Ascending aorta (tissue), 2 donors: ENCODE measurements around the gene FOXA1. TPM values are rescaled to one million over a fixed set of nuclear protein-coding genes. Genes with fewer than 3 reads are reported as not detected.
A peak's percentile ranks its signal among the peaks of the same experiment; 100 is the strongest.

ENCODE experiments used
- DNase-seq, 2 donors: peaks; one replicate each; pipeline ENCODE4 v3.0.0-alpha.2; 2019; ENCODE audit warnings: low spot score in 2 of 2
- H3K27ac ChIP-seq, 2 donors: fragments of 200-600 bp; sonication (generic); one replicate each; pipeline ENCODE4 v1.5.1; 2016 to 2017; ENCODE audit warnings: mild to moderate bottlenecking in 1 of 2
- H3K27me3 ChIP-seq: fragments of 200-600 bp; sonication (generic); one replicate; pipeline ENCODE4 v1.5.1; 2017
- H3K36me3 ChIP-seq, 2 donors: fragments of 200-600 bp; sonication (generic); one replicate each; pipeline ENCODE4 v1.5.1; 2016
- H3K4me1 ChIP-seq, 2 donors: fragments of 200-600 bp; sonication (generic); one replicate each; pipeline ENCODE4 v1.5.1; 2016 to 2017; ENCODE audit warnings: mild to moderate bottlenecking in 1 of 2
- H3K4me3 ChIP-seq, 2 donors: fragments of 200-600 bp; sonication (generic); one replicate each; pipeline ENCODE4 v1.5.1; 2016 to 2017; ENCODE audit warnings: mild to moderate bottlenecking in 1 of 2
- H3K9me3 ChIP-seq, 2 donors: fragments of 200-600 bp; sonication (generic); one replicate each; pipeline ENCODE4 v1.5.1; 2016
- intact Hi-C: fragments of 100-400 bp; cut with DNase I; formaldehyde crosslinking; loops from one replicate; pipeline ENCODE4 v1.15.1; 2023
- total RNA-seq: library from RNA; depleted of rRNA; stranded (reverse); fragments of >200 nt; gene quantifications from one replicate; pipeline ENCODE4 v1.1.0, GENCODE V29; 2016
- TF ChIP-seq, protein P1 (sequence below), 3 experiments: fragments of 200-600 bp in 2 of 3; fragments of 450-650 bp in 1 of 3; sonication (generic) in 2 of 3; IDR thresholded peaks; one replicate each; pipeline ENCODE4 v1.5.1; 2016 to 2019; ENCODE audit warnings: antibody characterized with exemption in 3 of 3, mild to moderate bottlenecking in 1 of 3, moderate library complexity in 1 of 3

Gene FOXA1
- total RNA-seq, 1 donor from 2014 or later, result not detected

DNA sequence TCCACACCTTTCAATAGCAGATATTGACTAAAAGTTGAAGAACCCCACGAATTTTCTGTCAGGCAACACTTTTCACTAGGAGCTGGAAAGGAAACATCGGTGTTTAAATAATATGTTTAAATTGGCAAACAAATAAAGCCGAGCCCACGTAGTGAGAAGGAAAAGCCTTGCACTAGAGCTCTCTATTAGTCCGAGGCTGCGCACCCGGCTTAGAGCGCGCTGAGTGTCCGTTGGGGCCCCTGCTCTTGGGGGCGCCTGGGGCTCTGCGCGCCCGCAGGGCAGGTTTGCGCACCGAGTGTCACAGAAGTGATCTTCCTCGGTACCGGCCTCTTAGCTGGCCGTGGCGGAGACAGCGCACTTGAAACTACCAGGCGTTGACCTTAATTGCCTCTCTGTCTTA is 6.8 kb upstream of the FOXA1 start:
- Histone ChIP-seq H3K27me3 (peaks cover 35% of the 10 kb centered on the region), H3K9me3 (no peaks in the 10 kb centered on the region), H3K36me3 (no peaks in the 10 kb centered on the region), H3K4me1 (peaks cover 0 to 7% of the 10 kb centered on the region in 2 donors), H3K27ac (no peak overlapping the region), H3K4me3 (no peak overlapping the region)
- intact Hi-C loops, result no loop called here
- TF ChIP-seq, protein P1, sequence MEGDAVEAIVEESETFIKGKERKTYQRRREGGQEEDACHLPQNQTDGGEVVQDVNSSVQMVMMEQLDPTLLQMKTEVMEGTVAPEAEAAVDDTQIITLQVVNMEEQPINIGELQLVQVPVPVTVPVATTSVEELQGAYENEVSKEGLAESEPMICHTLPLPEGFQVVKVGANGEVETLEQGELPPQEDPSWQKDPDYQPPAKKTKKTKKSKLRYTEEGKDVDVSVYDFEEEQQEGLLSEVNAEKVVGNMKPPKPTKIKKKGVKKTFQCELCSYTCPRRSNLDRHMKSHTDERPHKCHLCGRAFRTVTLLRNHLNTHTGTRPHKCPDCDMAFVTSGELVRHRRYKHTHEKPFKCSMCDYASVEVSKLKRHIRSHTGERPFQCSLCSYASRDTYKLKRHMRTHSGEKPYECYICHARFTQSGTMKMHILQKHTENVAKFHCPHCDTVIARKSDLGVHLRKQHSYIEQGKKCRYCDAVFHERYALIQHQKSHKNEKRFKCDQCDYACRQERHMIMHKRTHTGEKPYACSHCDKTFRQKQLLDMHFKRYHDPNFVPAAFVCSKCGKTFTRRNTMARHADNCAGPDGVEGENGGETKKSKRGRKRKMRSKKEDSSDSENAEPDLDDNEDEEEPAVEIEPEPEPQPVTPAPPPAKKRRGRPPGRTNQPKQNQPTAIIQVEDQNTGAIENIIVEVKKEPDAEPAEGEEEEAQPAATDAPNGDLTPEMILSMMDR (IDR thresholded peaks at IDR 0.05), result no peak
- DNase-seq, result no peak

DNA sequence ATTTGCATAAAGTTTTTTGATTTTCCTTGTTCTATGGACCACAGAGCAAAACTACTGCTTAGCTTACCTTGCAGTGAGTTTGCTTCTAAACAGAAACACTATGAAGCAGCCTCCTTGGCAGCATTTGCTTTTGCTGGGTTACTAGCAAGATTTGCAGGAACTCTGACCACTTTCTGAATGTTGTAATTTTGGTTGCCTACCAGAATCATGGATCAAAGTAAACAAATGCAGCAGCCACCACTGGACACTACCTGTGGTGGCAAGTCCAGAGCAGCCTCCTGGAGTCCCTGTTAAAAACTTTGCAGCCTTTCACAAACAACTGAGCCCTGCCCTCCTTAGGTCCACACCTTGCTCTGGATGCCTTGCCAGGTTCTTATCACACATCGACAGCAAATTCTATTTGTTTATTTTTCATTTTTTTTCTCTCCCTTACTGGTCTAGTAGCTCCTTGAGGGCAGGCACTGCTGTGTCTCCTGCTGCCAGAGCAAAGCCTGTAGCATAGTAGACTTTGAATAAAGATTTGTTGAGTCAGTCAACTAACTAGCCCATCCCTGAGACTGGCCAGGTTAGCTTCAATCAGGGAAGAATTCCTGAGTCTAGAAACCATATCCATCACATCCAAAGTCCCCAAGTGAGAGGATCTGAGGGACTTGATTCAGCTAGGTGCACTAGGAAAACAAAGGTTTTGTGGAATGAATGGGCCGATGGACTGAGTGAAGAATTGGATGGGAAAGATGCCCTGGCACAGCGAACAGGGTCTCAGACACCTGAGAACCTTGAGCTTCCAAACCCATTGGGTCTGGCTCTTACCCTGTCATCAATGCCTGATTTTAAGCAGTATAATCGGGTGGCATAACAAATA is 6.1 kb upstream of the FOXA1 start:
- no peaks in the 10 kb centered on the region for H3K36me3 ChIP-seq
- intact Hi-C loops, result no loop called here
- H3K27me3 ChIP-seq, result peaks cover 37% of the 10 kb centered on the region
- TF ChIP-seq, protein P1 (IDR thresholded peaks at IDR 0.05), result no peak
- no peaks in the 10 kb centered on the region for H3K9me3 ChIP-seq
- no peak overlapping the region for H3K4me3 ChIP-seq
- no peak for DNase-seq
- no peak overlapping the region for H3K27ac ChIP-seq
- peaks cover 0 to 7% of the 10 kb centered on the region in 2 donors for H3K4me1 ChIP-seq

DNA sequence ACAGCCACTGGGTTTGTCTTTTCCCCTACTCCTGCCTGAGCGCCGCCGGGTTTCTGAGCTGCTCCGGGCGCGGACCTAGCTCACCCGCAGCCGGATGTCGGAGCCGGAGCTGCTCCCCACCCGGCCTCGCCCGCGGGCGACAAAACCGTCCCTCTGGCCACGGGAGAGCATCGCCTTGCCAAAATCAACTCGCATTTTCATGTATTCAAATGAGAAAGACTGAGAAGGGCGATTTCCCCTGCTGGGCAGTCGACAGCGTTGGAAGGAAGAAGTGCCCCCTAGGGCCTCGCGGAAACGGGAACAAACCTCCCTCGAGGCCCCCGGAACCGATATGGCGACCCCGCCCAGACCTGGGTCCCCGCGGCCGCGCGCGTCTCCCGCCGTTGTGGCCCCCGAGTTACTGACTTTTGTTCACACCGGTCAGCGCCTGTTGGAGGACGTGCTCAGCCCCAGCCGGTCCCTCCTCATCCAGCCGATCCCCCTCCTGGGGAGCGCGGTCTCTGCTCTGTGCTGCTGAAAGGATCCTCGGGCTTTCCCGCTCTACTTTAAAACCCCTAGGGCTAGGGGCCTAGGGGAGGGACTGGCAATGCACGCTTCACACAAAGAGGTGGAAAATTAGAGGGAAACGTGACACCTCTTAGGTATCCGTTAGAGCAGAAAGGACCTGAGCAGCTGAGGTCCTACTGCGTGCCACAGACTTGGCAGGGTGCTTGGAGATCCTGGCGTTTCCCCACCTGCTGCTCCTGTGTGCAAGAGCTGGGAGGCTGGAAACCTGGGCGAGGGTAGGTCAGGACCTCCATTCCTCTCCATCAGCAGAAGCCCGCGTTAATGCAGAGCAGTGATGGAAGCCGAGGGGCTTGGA is 4.7 kb upstream of the FOXA1 start:
- Histone ChIP-seq H3K4me3 (peak overlapping the region; percentile 18 to 41), H3K9me3 (no peaks in the 10 kb centered on the region), H3K4me1 (peaks cover 0 to 17% of the 10 kb centered on the region in 2 donors), H3K36me3 (no peaks in the 10 kb centered on the region), H3K27me3 (peaks cover 45% of the 10 kb centered on the region), H3K27ac (no peak overlapping the region)
- intact Hi-C loops, result loop anchor here (10.0 kb wide), 3 partner anchors 355 to 1075 kb away; partner anchors contain the start of gene NKX2-1
- no peak for DNase-seq
- TF ChIP-seq, protein P1 (IDR thresholded peaks at IDR 0.05), result no peak

DNA sequence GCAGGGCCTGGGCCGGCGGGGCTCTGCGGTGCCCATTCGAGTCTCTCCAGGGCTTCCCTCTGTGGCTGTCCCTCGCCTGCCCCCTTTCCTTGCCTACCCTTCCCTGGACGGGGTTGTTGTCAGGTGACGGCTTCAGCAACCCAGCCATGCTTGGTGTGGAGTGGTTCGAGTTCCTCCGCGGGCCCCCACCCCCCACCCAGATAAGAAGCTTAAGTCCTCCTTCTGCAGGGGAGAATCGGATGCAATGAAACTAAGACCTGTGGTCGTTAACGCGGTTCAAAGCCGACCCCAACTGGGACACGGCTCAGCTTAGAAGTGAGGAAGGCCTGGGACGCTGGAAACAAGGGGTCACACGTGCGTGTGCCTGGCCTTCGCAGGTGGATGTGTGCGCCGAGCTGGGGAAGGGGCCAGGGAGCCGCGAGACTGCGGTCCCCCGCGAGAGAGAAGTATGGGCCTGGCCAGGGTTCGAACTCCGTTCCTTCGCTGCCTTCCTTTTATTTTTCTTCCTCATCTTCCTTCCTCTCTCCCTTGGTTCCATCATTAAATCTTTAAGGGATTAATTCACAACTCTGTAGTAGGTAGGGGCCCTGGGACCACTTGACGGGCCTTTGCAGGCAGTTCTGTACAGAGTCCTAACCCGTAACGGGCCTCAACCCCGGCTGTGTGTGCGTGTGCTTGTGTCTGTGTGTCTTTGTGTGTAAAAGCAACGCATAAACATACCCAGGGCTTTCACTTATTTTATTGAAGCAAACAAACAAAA is 3.9 kb upstream of the FOXA1 start:
- no peak for DNase-seq
- H3K9me3 ChIP-seq, result no peaks in the 10 kb centered on the region
- no peak overlapping the region for H3K27ac ChIP-seq
- peaks cover 45% of the 10 kb centered on the region for H3K27me3 ChIP-seq
- no peaks in the 10 kb centered on the region for H3K36me3 ChIP-seq
- peaks cover 0 to 17% of the 10 kb centered on the region in 2 donors for H3K4me1 ChIP-seq
- peak overlapping the region; percentile 18 to 41 for H3K4me3 ChIP-seq
- intact Hi-C loops, result loop anchor here (10.0 kb wide), 3 partner anchors 354 to 1074 kb away; partner anchors contain the start of gene NKX2-1
- TF ChIP-seq, protein P1 (IDR thresholded peaks at IDR 0.05), result no peak
